Measurements from ENCODE around the gene COQ4.
A peak's percentile ranks its signal among the peaks of the same experiment; 100 is the strongest.

The COQ4 gene

DNA sequence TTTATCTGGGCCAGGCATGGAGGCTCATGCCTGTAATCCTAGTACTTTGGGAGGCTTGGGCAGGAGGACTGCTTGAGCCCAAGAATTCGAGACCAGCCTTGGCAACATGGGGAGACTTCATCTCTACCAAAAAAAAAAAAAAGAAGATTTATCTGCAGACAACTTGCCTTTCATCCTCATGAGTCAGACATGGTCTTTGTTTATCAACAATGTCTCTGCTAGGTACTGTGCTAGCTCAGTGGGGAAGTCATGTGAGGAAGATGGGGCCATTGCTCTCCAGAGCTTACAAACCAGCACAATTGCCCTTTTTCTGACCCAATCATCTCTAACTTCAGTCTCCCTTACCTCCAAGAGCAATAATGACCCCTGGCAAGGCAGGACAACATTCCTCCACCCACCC lies 50.1 kb downstream of the COQ4 start:
- TF ChIP-seq, protein P1, sequence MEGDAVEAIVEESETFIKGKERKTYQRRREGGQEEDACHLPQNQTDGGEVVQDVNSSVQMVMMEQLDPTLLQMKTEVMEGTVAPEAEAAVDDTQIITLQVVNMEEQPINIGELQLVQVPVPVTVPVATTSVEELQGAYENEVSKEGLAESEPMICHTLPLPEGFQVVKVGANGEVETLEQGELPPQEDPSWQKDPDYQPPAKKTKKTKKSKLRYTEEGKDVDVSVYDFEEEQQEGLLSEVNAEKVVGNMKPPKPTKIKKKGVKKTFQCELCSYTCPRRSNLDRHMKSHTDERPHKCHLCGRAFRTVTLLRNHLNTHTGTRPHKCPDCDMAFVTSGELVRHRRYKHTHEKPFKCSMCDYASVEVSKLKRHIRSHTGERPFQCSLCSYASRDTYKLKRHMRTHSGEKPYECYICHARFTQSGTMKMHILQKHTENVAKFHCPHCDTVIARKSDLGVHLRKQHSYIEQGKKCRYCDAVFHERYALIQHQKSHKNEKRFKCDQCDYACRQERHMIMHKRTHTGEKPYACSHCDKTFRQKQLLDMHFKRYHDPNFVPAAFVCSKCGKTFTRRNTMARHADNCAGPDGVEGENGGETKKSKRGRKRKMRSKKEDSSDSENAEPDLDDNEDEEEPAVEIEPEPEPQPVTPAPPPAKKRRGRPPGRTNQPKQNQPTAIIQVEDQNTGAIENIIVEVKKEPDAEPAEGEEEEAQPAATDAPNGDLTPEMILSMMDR (IDR thresholded peaks at IDR 0.05; ENCODE audit: low read depth, low read length) = no peak
- Histone ChIP-seq H3K27me3 (no peaks in the 10 kb centered on the region), H3K36me3 (peaks cover 8% of the 10 kb centered on the region), H3K4me1 (no peaks in the 10 kb centered on the region), H3K4me3 (ENCODE audit: low read depth, low read length) (peak overlapping the region; percentile 94; the same call in 1 of the 2 replicates), H3K9me3 (no peaks in the 10 kb centered on the region)
- no peak for DNase-seq

DNA sequence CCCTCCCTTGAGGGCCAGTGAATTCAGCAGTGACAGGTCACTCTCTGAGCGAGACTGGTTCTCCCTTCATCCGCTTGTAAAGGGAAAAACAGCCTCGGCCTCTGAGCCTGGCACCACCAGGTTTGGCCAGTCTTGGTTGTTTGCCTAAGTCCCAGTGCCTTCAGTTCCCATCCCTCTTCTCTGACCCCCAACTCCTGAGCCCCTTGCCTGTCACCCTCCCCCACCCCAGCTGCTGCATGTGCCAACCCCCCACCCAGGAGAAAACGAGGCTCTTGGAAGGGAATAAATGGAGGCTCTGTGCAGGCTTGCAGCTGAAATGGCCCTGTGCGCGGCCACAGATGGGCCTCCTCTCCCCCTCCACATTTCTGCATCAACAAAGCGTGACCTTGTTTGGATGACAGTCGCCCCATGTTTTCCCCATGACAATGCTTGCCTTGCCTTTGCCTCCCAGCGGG lies 51.6 kb downstream of the COQ4 start:
- TF ChIP-seq, protein P1 (IDR thresholded peaks at IDR 0.05; ENCODE audit: low read depth, low read length) = no peak
- no peak for DNase-seq
- no peaks in the 10 kb centered on the region for H3K27me3 ChIP-seq
- H3K4me3 ChIP-seq (ENCODE audit: low read depth, low read length) = no peak overlapping the region
- peaks cover 11% of the 10 kb centered on the region for H3K36me3 ChIP-seq
- no peaks in the 10 kb centered on the region for H3K9me3 ChIP-seq
- no peaks in the 10 kb centered on the region for H3K4me1 ChIP-seq

DNA sequence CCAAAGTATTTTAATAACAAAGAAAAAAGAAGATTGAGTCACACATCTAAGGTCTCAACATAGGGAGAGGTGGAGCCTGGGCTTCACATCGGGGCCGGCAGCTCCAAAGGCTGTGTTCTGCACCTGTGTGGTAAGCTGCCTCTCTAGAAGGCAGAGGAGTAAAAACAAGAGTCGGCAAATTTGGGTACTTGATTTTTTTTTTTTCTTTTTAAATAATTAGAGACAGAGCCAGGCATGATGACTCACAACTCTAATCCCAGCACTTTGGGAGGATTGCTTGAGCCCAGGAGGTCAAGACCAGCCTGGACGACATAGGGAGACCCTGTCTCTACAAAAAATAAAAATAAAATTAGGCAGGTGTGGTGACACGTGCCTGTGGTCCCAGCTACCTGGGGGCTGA lies 53.2 kb downstream of the COQ4 start:
- no peak for DNase-seq
- Histone ChIP-seq H3K27me3 (no peaks in the 10 kb centered on the region), H3K9me3 (no peaks in the 10 kb centered on the region), H3K36me3 (peaks cover 11% of the 10 kb centered on the region), H3K4me1 (no peaks in the 10 kb centered on the region), H3K4me3 (ENCODE audit: low read depth, low read length) (no peak overlapping the region)
- TF ChIP-seq, protein P1 (IDR thresholded peaks at IDR 0.05; ENCODE audit: low read depth, low read length) = no peak

DNA sequence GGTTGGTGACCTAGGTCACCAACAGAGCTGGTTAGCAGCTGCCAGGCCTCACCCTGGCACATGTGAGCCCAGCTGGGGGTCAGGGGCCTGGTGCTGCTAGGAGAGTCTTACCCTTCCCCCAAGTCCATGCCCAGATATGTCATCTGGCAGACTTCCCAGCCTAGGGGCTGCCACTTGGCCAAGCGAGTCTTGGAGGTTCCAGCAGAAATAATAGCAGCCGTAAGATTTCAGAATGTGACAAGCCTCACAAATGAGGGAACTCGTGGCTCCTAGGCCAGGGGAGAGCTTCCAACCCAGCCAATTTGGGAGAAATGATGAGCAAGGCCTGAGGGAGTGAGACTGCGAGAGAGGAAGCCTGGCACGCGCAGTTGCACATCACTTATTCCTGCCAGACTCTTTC lies 59.6 kb downstream of the COQ4 start:
- DNase-seq = peak; percentile 61
- peaks cover 25% of the 10 kb centered on the region for H3K4me1 ChIP-seq
- peaks cover 31% of the 10 kb centered on the region for H3K36me3 ChIP-seq
- no peak overlapping the region for H3K4me3 ChIP-seq (ENCODE audit: low read depth, low read length)
- H3K27me3 ChIP-seq = no peaks in the 10 kb centered on the region
- TF ChIP-seq, protein P1 (IDR thresholded peaks at IDR 0.05; ENCODE audit: low read depth, low read length) = no peak
- H3K9me3 ChIP-seq = no peaks in the 10 kb centered on the region

DNA sequence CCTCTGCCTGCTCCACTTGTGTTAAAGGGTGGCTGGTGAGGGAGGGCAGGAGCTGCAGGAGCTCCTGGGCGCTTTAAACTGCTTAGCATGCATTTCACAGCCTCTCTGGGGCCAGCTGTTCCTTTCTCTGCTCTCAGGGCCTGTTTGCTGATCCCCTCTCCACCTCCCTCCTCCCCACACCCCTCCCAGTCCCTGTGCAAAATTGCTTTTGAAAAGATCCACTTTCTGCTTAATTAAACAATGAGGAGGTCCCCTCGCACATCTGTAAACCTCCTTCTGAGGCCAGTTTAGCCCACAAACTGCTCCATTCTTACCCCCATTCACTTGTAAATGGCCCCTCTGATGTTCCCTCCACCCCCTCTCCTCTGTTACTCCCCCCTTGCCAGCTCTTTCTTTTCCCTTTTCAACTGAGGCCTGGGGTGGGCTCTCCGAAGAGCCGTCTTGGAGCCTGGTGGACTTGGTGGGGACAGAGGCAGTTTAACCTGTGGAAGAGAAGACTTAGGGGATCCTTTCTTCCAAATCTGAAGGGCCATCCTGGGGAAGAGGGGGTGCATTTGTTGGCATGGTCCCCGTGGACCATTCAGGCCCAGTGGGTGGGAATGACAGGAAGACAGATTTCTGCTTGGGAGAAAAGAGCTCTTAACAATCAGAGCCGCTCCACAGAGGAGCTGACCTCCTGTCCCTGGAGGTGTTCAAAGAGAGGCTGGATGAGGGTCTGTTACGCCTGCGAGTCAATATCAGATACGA lies 60.5 kb downstream of the COQ4 start:
- no peak for DNase-seq
- Histone ChIP-seq H3K27me3 (no peaks in the 10 kb centered on the region), H3K4me3 (ENCODE audit: low read depth, low read length) (no peak overlapping the region), H3K9me3 (no peaks in the 10 kb centered on the region), H3K36me3 (peaks cover 39% of the 10 kb centered on the region), H3K4me1 (peaks cover 25% of the 10 kb centered on the region)
- TF ChIP-seq, protein P1 (IDR thresholded peaks at IDR 0.05; ENCODE audit: low read depth, low read length) = no peak

Measured in BE2C (cell line).